GM12878 (cell line): ENCODE results near the gene MAN2B2. TPM values are rescaled to one million over a fixed set of nuclear protein-coding genes. Genes with fewer than 3 reads are reported as not detected.

Source experiments
- ATAC-seq: fragments of 200-7000 bp; cut with Tn5 transposase; 3 replicates; pipeline ENCODE4 v1.9.1; 2020; ENCODE audit warnings: mild to moderate bottlenecking, moderate library complexity
- BruUV-seq: library from RNA; stranded (reverse); fragments of 400-500 nt; replicated peaks from 2 replicates; lab custom pipeline; 2021; lab: Mats Ljungman, UMichigan
- CTCF ChIA-PET: fragments of 300-600 bp; sonication (Branson Sonifier 250); formaldehyde crosslinking; extraction: SDS; loops from one replicate; lab custom pipeline; 2021; ENCODE audit warnings: inconsistent platforms; lab: Yijun Ruan, JAX
- POLR2A ChIA-PET: fragments of 350-600 bp; formaldehyde crosslinking; extraction: SDS; loops from one replicate; lab custom pipeline; 2021; ENCODE audit warnings: inconsistent platforms; lab: Charles Lee
- RAD21 ChIA-PET: fragments of 300-600 bp; sonication (Branson Sonifier 250); formaldehyde crosslinking; loops from one replicate; lab custom pipeline; 2023; ENCODE audit warnings: antibody characterized with exemption; ENCODE audit not compliant: unreplicated experiment; lab: Charles Lee
- SMC1A ChIA-PET: fragments of 300-600 bp; sonication (Branson Sonifier 250); formaldehyde crosslinking; loops from one replicate; lab custom pipeline; 2023; ENCODE audit not compliant: unreplicated experiment, uncharacterized antibody; lab: Charles Lee
- DNase-seq: peaks from one replicate; pipeline ENCODE4 v3.0.0-alpha.2; 2011; ENCODE audit warnings: low read depth, low spot score
- FAIRE-seq: peaks from 3 replicates; lab custom pipeline; 2011; peaks lifted over from hg19 to GRCh38; lab: Jason Lieb, UNC
- H2AFZ ChIP-seq: 2 replicates; pipeline ENCODE4 v1.6.0; 2011; ENCODE audit warnings: low read depth, low read length, control low read depth; ENCODE audit not compliant: control insufficient read depth
- H3K27ac ChIP-seq: 2 replicates; pipeline ENCODE4 v1.5.1; 2011; ENCODE audit warnings: control low read depth; ENCODE audit not compliant: control insufficient read depth, insufficient read depth
- H3K27me3 ChIP-seq, 2 experiments: replicated peaks in 1 of 2; 2 replicates each; pipeline versions ENCODE4 v1.6.0 to v1.6.1; 2011; ENCODE audit warnings: low read length in 1 of 2; ENCODE audit not compliant: control insufficient read depth in 2 of 2, insufficient read depth in 2 of 2
- H3K36me3 ChIP-seq, 2 experiments: 2 replicates each; pipeline ENCODE4 v1.5.1; 2011; ENCODE audit warnings: low read length in 1 of 2; ENCODE audit not compliant: control insufficient read depth in 2 of 2, insufficient read depth in 2 of 2
- H3K4me1 ChIP-seq: 2 replicates; pipeline ENCODE4 v1.6.1; 2011; ENCODE audit warnings: mild to moderate bottlenecking, low read length, moderate library complexity, mixed read lengths; ENCODE audit not compliant: control insufficient read depth, insufficient read depth
- H3K4me2 ChIP-seq: 2 replicates; pipeline ENCODE4 v1.6.0; 2011; ENCODE audit warnings: control low read depth; ENCODE audit not compliant: control insufficient read depth, insufficient read depth
- H3K4me3 ChIP-seq: fragments of 200-600 bp; sonication (generic); 2 replicates; pipeline ENCODE4 v1.5.1; 2016
- H3K79me2 ChIP-seq: 2 replicates; pipeline ENCODE4 v1.6.0; 2011; ENCODE audit warnings: low read length; ENCODE audit not compliant: control insufficient read depth, insufficient read depth
- H3K9ac ChIP-seq: 2 replicates; pipeline ENCODE4 v1.8.0; 2011; ENCODE audit warnings: low read length, control low read depth, mixed read lengths; ENCODE audit not compliant: control insufficient read depth, insufficient read depth
- H3K9me3 ChIP-seq: replicated peaks from 3 replicates; pipeline ENCODE4 v1.5.1; 2011; ENCODE audit warnings: mild to moderate bottlenecking, low read length; ENCODE audit not compliant: control insufficient read depth, insufficient read depth
- H4K20me1 ChIP-seq: 2 replicates; pipeline ENCODE4 v1.6.0; 2011; ENCODE audit not compliant: control insufficient read depth, insufficient read depth
- CBX3 ChIP-seq: fragments of 200-600 bp; sonication (generic); IDR thresholded peaks from 2 replicates; pipeline ENCODE4 v1.6.1; 2016; ENCODE audit warnings: low read depth, borderline replicate concordance
- MEF2B ChIP-seq: fragments of 450-650 bp; IDR thresholded peaks from 2 replicates; pipeline ENCODE4 v1.6.1; 2018; ENCODE audit warnings: mild to moderate bottlenecking, moderate library complexity; ENCODE audit not compliant: partially characterized antibody, poor library complexity, severe bottlenecking
- MTA2 ChIP-seq: fragments of 450-650 bp; IDR thresholded peaks from 2 replicates; pipeline ENCODE4 v1.6.1; 2016; ENCODE audit warnings: low read depth, mild to moderate bottlenecking, moderate library complexity
- NFIC ChIP-seq: IDR thresholded peaks from 2 replicates; pipeline ENCODE4 v1.6.1; 2012; ENCODE audit warnings: low read depth, mild to moderate bottlenecking, inconsistent platforms, low read length, moderate library complexity
- NFYB ChIP-seq: IDR thresholded peaks from 2 replicates; pipeline ENCODE4 v1.6.1; 2011; ENCODE audit warnings: low read depth, mild to moderate bottlenecking, low read length, improper control_type of control experiment, moderate library complexity; ENCODE audit not compliant: insufficient read depth
- NR2C1 ChIP-seq: fragments of 450-650 bp; IDR thresholded peaks from 2 replicates; pipeline ENCODE4 v1.6.1; 2017; ENCODE audit warnings: antibody characterized with exemption, mild to moderate bottlenecking, moderate library complexity
- POLR2AphosphoS2 ChIP-seq: IDR thresholded peaks from 2 replicates; pipeline ENCODE4 v1.6.1; 2011; ENCODE audit warnings: low read depth, mild to moderate bottlenecking, low read length, improper control_type of control experiment, moderate library complexity
- RFX5 ChIP-seq: IDR thresholded peaks from 2 replicates; pipeline ENCODE4 v1.6.1; 2011; ENCODE audit warnings: low read depth, low read length, improper control_type of control experiment
- SREBF1 ChIP-seq: IDR thresholded peaks from 2 replicates; pipeline ENCODE4 v1.6.1; 2012; ENCODE audit warnings: mild to moderate bottlenecking, low read length
- SRF ChIP-seq, 2 experiments: IDR thresholded peaks; 2 replicates each; pipeline ENCODE4 v1.6.1; 2011; ENCODE audit warnings: low read depth in 2 of 2, low read length in 2 of 2, mild to moderate bottlenecking in 1 of 2, moderate library complexity in 1 of 2
- WGBS: methylation state at CpG from one replicate; pipeline ENCODE4 v1.1.6; 2016; ENCODE audit warnings: low lambda C conversion rate; ENCODE audit not compliant: insufficient replicate concordance, insufficient coverage; ENCODE audit errors: missing lambda C conversion rate; 5-methylcytosine and 5-hydroxymethylcytosine counted together
- in situ Hi-C: fragments of 300-500 bp; cut with MboI; formaldehyde crosslinking; loops from 9 replicates; pipeline ENCODE4 v1.14.3; 2018; ENCODE audit warnings: mixed read lengths
- intact Hi-C: fragments of 100-400 bp; cut with micrococcal nuclease; formaldehyde crosslinking; loops from one replicate; pipeline ENCODE4 v1.14.2; 2022; ENCODE audit not compliant: unreplicated experiment
- polyA plus RNA-seq, 11 experiments: library from polyadenylated mRNA; depleted of rRNA in 4 of 11; unstranded in 6 of 11; stranded (reverse) in 5 of 11; fragments of >200 nt; fragmentation: Nextera tagmentation in 4 of 11; fragmentation: Illumina TruSeq in 1 of 11; extraction: Ambion mirVana in 4 of 11; extraction: Trizol in 1 of 11; gene quantifications; 1 replicate in 1 of 11; 2 replicates in 10 of 11; pipeline versions ENCODE4 v1.2.1 to v1.2.3, GENCODE V29; 2011 to 2016; ENCODE audit warnings: inconsistent platforms in 2 of 11, missing spikeins in 2 of 11, low read depth in 1 of 11
- total RNA-seq, 4 experiments: library from RNA; depleted of rRNA in 3 of 4; stranded (reverse); fragments of >200 nt in 3 of 4; fragmentation: Illumina TruSeq in 1 of 4; extraction: Trizol in 1 of 4; gene quantifications; 2 replicates each; pipeline versions ENCODE4 v1.2.1 to v1.2.3, GENCODE V29; 2013 to 2021
- TF ChIP-seq, protein P1 (sequence below): IDR thresholded peaks from 2 replicates; pipeline ENCODE4 v1.6.1; 2011; ENCODE audit warnings: low read depth, mild to moderate bottlenecking, low read length, moderate library complexity, borderline replicate concordance; ENCODE audit errors: extremely low read depth
- TF ChIP-seq, protein P2 (sequence below): fragments of 450-650 bp; IDR thresholded peaks from 2 replicates; pipeline ENCODE4 v1.6.1; 2017; ENCODE audit warnings: borderline replicate concordance
- TF ChIP-seq, protein P3 (sequence below): fragments of 450-650 bp; IDR thresholded peaks from 2 replicates; pipeline ENCODE4 v1.6.1; 2018; ENCODE audit warnings: borderline replicate concordance, mild to moderate bottlenecking; ENCODE audit not compliant: partially characterized antibody

The MAN2B2 gene
- total and polyA plus RNA-seq, 10 of the 15 experiments (the other 5 are each of a cell fraction or from before 2014, with no cell fraction given) = 0.47 to 14.5 (median 7.0) TPM

DNA sequence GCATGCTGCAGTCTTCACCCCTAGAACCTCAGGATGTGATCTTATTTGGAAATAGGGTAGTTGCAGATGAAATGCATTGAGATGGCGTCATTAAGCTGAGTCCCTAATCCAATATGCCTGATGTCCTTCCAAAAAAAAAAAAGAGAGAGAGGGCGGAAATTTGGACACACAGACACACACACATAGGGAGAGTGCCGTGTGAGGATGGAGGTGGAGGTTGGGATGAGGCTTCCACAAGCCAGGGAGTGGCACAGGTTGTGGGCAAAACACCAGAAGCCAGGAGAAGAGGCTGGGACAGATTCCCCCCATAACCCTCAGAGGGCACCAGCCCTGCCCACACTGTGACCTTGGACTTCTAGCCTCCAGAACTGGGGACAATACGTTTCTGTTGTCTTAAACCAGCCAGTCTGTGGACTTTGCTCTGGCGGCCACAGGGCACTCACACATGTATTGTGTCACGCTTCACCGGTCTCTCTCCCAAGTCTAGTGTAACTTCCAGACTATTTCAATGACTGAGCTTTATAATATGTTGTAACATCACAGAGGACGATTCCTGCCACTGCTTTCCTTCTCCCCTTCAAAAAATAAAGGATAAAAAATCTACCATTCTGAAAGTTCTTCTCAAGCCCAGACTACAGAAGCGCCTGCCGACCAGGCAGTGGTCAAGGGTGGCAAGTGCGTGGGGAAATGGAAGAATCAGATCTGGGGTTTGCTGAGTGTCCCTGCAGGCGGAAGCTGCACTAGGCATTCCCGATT lies 35.8 kb upstream of the MAN2B2 start:
- H3K4me3 ChIP-seq = no peak overlapping the region
- no peaks in the 10 kb centered on the region; the same call in 1 of the 2 replicates for H4K20me1 ChIP-seq
- FAIRE-seq (no peak), DNase-seq (no peak), ATAC-seq (no peak)
- POLR2A ChIA-PET = no interaction called here
- H3K9me3 ChIP-seq = no peaks in the 10 kb centered on the region; the same call in 2 of the 3 replicates
- SMC1A ChIA-PET = no interaction called here
- RAD21 ChIA-PET = no interaction called here
- no peak overlapping the region for H2AFZ ChIP-seq
- in situ Hi-C loops = no loop called here
- no peak overlapping the region for H3K4me2 ChIP-seq
- H3K4me1 ChIP-seq = no peaks in the 10 kb centered on the region
- no peaks in the 10 kb centered on the region for H3K79me2 ChIP-seq
- no peaks in the 10 kb centered on the region for H3K27me3 ChIP-seq
- H3K27ac ChIP-seq = no peak overlapping the region
- WGBS = 33% methylated on average over 13 of the region's 13 CpGs
- BruUV-seq = no TSS peak
- CTCF ChIA-PET = interaction anchor here (0.7 to 1.1 kb wide), 2 partner anchors 15 to 35 kb away, joined by 3 read pairs; no protein-coding TSS in a partner anchor
- no peaks in the 10 kb centered on the region for H3K36me3 ChIP-seq
- intact Hi-C loops = no loop called here
- H3K9ac ChIP-seq = no peak overlapping the region
- no peak for TF ChIP-seq MTA2
- no peak for TF ChIP-seq NFYB
- TF ChIP-seq POLR2AphosphoS2 = no peak
- no peak for TF ChIP-seq SREBF1
- TF ChIP-seq, protein P1, sequence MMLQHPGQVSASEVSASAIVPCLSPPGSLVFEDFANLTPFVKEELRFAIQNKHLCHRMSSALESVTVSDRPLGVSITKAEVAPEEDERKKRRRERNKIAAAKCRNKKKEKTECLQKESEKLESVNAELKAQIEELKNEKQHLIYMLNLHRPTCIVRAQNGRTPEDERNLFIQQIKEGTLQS = no peak

DNA sequence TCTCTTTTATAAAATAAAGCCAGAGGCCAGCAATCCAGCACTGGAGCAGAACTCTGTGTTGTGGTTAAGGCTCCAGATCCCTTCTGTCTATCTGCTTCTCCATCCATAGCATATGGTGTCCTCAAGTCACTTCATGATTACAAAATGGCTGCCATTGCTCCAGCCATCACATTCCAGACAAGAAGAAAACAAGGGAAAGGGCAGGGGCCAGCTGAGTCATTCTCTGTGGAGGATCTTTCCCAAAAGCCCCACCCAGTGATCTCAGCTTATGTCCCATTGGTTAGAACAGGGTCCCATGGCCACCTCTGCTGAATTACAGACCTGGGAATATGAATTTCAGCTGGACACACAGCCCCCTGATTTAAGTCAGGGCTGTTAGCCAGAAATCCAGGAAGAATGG lies 34.1 kb upstream of the MAN2B2 start:
- Histone ChIP-seq H4K20me1 (no peaks in the 10 kb centered on the region; the same call in 1 of the 2 replicates), H3K36me3 (no peaks in the 10 kb centered on the region), H3K4me2 (no peak overlapping the region), H3K9ac (no peak overlapping the region), H3K4me3 (no peak overlapping the region), H3K4me1 (no peaks in the 10 kb centered on the region), H3K79me2 (no peaks in the 10 kb centered on the region), H3K27me3 (no peaks in the 10 kb centered on the region), H3K27ac (no peak overlapping the region), H3K9me3 (no peaks in the 10 kb centered on the region; the same call in 2 of the 3 replicates), H2AFZ (no peak overlapping the region)
- ChIA-PET RAD21 (no interaction called here), CTCF (interaction anchor here (0.9 kb wide), 1 partner anchor 481 kb away, joined by 3 read pairs; no protein-coding TSS in a partner anchor), SMC1A (no interaction called here), POLR2A (no interaction called here)
- FAIRE-seq (no peak), ATAC-seq (no peak), DNase-seq (no peak)
- intact Hi-C loops (no loop called here), in situ Hi-C loops (no loop called here)
- no TSS peak for BruUV-seq
- TF ChIP-seq, protein P2, sequence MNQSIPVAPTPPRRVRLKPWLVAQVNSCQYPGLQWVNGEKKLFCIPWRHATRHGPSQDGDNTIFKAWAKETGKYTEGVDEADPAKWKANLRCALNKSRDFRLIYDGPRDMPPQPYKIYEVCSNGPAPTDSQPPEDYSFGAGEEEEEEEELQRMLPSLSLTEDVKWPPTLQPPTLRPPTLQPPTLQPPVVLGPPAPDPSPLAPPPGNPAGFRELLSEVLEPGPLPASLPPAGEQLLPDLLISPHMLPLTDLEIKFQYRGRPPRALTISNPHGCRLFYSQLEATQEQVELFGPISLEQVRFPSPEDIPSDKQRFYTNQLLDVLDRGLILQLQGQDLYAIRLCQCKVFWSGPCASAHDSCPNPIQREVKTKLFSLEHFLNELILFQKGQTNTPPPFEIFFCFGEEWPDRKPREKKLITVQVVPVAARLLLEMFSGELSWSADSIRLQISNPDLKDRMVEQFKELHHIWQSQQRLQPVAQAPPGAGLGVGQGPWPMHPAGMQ = no peak
- TF ChIP-seq RFX5 (no peak), NFIC (no peak), SRF (IDR thresholded peaks at IDR 0.05; ENCODE audit: low read depth in 2 of 2, low read length in 2 of 2) (no peak), MEF2B (no peak), NR2C1 (no peak), CBX3 (no peak)
- TF ChIP-seq, protein P3, sequence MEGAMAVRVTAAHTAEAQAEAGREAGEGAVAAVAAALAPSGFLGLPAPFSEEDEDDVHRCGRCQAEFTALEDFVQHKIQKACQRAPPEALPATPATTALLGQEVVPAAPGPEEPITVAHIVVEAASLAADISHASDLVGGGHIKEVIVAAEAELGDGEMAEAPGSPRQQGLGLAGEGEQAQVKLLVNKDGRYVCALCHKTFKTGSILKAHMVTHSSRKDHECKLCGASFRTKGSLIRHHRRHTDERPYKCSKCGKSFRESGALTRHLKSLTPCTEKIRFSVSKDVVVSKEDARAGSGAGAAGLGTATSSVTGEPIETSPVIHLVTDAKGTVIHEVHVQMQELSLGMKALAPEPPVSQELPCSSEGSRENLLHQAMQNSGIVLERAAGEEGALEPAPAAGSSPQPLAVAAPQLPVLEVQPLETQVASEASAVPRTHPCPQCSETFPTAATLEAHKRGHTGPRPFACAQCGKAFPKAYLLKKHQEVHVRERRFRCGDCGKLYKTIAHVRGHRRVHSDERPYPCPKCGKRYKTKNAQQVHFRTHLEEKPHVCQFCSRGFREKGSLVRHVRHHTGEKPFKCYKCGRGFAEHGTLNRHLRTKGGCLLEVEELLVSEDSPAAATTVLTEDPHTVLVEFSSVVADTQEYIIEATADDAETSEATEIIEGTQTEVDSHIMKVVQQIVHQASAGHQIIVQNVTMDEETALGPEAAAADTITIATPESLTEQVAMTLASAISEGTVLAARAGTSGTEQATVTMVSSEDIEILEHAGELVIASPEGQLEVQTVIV = no peak
